WTC11 (cell line): ENCODE results near the gene AK3. TPM values are rescaled to one million over a fixed set of nuclear protein-coding genes. Genes with fewer than 3 reads are reported as not detected.
A peak's percentile ranks its signal among the peaks of the same experiment; 100 is the strongest.

Experiments used
- ATAC-seq: fragments of 200-7000 bp; cut with Tn5 transposase; 2 replicates; pipeline ENCODE4 v1.10.0; 2021; ENCODE audit warnings: mild to moderate bottlenecking, moderate library complexity
- CTCF ChIA-PET: fragments of 300-600 bp; sonication (Branson Sonifier 250); formaldehyde crosslinking; loops from one replicate; lab custom pipeline; 2021; ENCODE audit warnings: antibody characterized with exemption; lab: Charles Lee
- POLR2A ChIA-PET: fragments of 350-600 bp; sonication (Branson Sonifier 250); formaldehyde crosslinking; loops from one replicate; lab custom pipeline; 2021; ENCODE audit warnings: antibody characterized with exemption; lab: Charles Lee
- DNase-seq: peaks from one replicate; pipeline ENCODE4 v3.0.0; 2021; ENCODE audit warnings: low spot score
- H3K27ac Mint-ChIP-seq: 2 replicates; pipeline ENCODE4 v1.8.0; 2021; ENCODE audit warnings: mixed read lengths
- H3K27me3 Mint-ChIP-seq: 2 replicates; pipeline ENCODE4 v1.8.0; 2021; ENCODE audit warnings: low read depth, mild to moderate bottlenecking, moderate library complexity, mixed read lengths
- H3K36me3 Mint-ChIP-seq: 2 replicates; pipeline ENCODE4 v1.8.0; 2021; ENCODE audit warnings: mixed read lengths
- H3K4me1 Mint-ChIP-seq: 2 replicates; pipeline ENCODE4 v1.8.0; 2022; ENCODE audit warnings: mixed read lengths
- H3K4me3 Mint-ChIP-seq: 2 replicates; pipeline ENCODE4 v1.8.0; 2021; ENCODE audit warnings: mild to moderate bottlenecking, moderate library complexity, mixed read lengths
- H3K9me3 Mint-ChIP-seq: 2 replicates; pipeline ENCODE4 v1.8.0; 2021; ENCODE audit warnings: mixed read lengths
- ELF4 ChIP-seq: sonication (generic); formaldehyde crosslinking; IDR thresholded peaks from 2 replicates; pipeline ENCODE4 v1.8.1; 2022; ENCODE audit warnings: low read depth, mild to moderate bottlenecking, moderate library complexity, missing genetic modification reagents
- GRHL2 ChIP-seq: fragments of 250-450 bp; sonication (Bioruptor Pico); IDR thresholded peaks from 2 replicates; pipeline ENCODE4 v1.8.0; 2022; ENCODE audit warnings: mild to moderate bottlenecking, moderate library complexity; ENCODE audit not compliant: insufficient replicate concordance, severe bottlenecking
- NFATC4 ChIP-seq: fragments of 250-450 bp; sonication (Bioruptor Pico); IDR thresholded peaks from 2 replicates; pipeline ENCODE4 v1.9.0; 2021; ENCODE audit warnings: mild to moderate bottlenecking
- NFE2L1 ChIP-seq: sonication (generic); formaldehyde crosslinking; IDR thresholded peaks from 2 replicates; pipeline ENCODE4 v1.8.1; 2023; ENCODE audit warnings: missing genetic modification reagents
- NR1H2 ChIP-seq: sonication (generic); formaldehyde crosslinking; IDR thresholded peaks from 2 replicates; pipeline ENCODE4 v1.9.0; 2021; ENCODE audit warnings: mild to moderate bottlenecking, moderate library complexity, missing genetic modification reagents
- SMAD4 ChIP-seq: sonication (generic); formaldehyde crosslinking; IDR thresholded peaks from 2 replicates; pipeline ENCODE4 v1.8.0; 2022; ENCODE audit warnings: mild to moderate bottlenecking, missing genetic modification reagents
- TEAD1 ChIP-seq: sonication (generic); formaldehyde crosslinking; IDR thresholded peaks from 2 replicates; pipeline ENCODE4 v1.8.0; 2022; ENCODE audit warnings: mild to moderate bottlenecking, missing genetic modification reagents
- TEAD4 ChIP-seq: sonication (generic); formaldehyde crosslinking; IDR thresholded peaks from 2 replicates; pipeline ENCODE4 v1.8.0; 2022; ENCODE audit warnings: mild to moderate bottlenecking, missing genetic modification reagents
- TP53 ChIP-seq: sonication (generic); formaldehyde crosslinking; IDR thresholded peaks from 2 replicates; pipeline ENCODE4 v1.8.1; 2023; ENCODE audit warnings: mild to moderate bottlenecking, missing genetic modification reagents
- ZNF121 ChIP-seq: sonication (generic); formaldehyde crosslinking; IDR thresholded peaks from 2 replicates; pipeline ENCODE4 v1.8.0; 2023; ENCODE audit warnings: missing genetic modification reagents
- ZNF219 ChIP-seq: sonication (generic); formaldehyde crosslinking; IDR thresholded peaks from 2 replicates; pipeline ENCODE4 v1.8.0; 2023; ENCODE audit warnings: missing genetic modification reagents, mild to moderate bottlenecking, borderline replicate concordance
- ZNF423 ChIP-seq: fragments of 250-450 bp; sonication (Bioruptor Pico); IDR thresholded peaks from 2 replicates; pipeline ENCODE4 v2.1.2; 2022; ENCODE audit warnings: mild to moderate bottlenecking, moderate library complexity
- total RNA-seq: library from RNA; stranded (reverse); gene quantifications from 3 replicates; pipeline ENCODE4 v1.2.3, GENCODE V29; 2021
- TF ChIP-seq, protein P1 (sequence below): sonication (generic); formaldehyde crosslinking; IDR thresholded peaks from 2 replicates; pipeline ENCODE4 v1.8.0; 2022; ENCODE audit warnings: mild to moderate bottlenecking, missing genetic modification reagents
- TF ChIP-seq, protein P2 (sequence below): sonication (generic); formaldehyde crosslinking; IDR thresholded peaks from 2 replicates; pipeline ENCODE4 v1.8.0; 2022; ENCODE audit warnings: mild to moderate bottlenecking, missing genetic modification reagents
- TF ChIP-seq, protein P3 (sequence below): fragments of 250-450 bp; sonication (Bioruptor Pico); IDR thresholded peaks from 2 replicates; pipeline ENCODE4 v1.9.0; 2021; ENCODE audit warnings: mild to moderate bottlenecking, borderline replicate concordance
- TF ChIP-seq, protein P4 (sequence below): sonication (generic); formaldehyde crosslinking; IDR thresholded peaks from 2 replicates; pipeline ENCODE4 v1.8.1; 2022; ENCODE audit warnings: low read depth, mild to moderate bottlenecking, moderate library complexity, missing genetic modification reagents, borderline replicate concordance
- TF ChIP-seq, protein P5 (sequence below): fragments of 250-450 bp; sonication (Bioruptor Pico); IDR thresholded peaks from 2 replicates; pipeline ENCODE4 v1.8.0; 2021; ENCODE audit warnings: mild to moderate bottlenecking
- TF ChIP-seq, protein P6 (sequence below): sonication (generic); formaldehyde crosslinking; IDR thresholded peaks from 2 replicates; pipeline ENCODE4 v1.8.1; 2022; ENCODE audit warnings: low read depth, missing genetic modification reagents, borderline replicate concordance

The AK3 gene
- total RNA-seq, 1 experiment from 2014 or later: 28.5 TPM

DNA sequence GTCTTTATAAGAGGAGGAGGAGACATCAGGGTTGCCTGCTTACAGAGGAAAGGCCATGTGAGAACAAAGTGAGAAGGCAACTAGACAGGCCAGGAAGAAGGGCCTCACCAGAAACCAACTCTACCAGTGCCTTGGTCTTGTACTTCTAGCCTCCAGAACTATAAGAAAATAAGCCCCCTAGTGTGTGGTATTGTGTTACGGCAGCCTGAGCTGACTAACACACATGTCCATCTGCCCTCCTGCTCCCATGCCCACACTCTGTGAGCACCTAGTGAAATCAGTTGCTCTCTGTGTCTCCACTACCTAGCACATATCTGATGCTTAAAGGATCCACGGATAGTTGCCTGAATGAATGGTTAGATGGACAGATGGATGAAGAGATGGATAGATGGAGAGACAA lies 6.9 kb downstream of the AK3 start:
- ATAC-seq: no peak
- POLR2A ChIA-PET: no interaction called here

DNA sequence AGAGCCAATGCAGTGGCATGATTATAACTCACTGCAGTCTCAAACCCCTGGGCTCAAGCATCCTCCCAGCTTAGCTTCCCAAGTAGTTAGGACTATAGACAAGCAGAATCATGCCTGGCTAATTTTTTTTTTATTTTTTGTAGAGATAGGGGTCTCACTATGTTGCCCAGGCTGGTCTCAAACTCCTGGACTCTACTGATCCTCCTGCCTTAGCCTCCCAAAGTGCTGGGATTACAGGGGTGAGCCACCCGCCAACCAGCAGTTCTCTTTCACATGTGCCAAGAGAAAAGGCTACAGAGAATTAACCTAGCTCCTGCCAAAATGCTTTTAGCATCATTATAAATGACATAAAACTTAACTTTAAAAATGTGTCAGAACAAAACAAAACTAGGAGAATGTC lies 8.1 kb downstream of the AK3 start:
- ChIA-PET POLR2A (interaction anchor here (2.0 kb wide), 1 partner anchor 8 kb away, joined by 5 read pairs; the partner anchor contains the start of gene AK3), CTCF (no interaction called here)
- no peak overlapping the region for H3K4me3 Mint-ChIP-seq
- no peaks in the 10 kb centered on the region for H3K36me3 Mint-ChIP-seq
- H3K4me1 Mint-ChIP-seq: no peaks in the 10 kb centered on the region
- H3K9me3 Mint-ChIP-seq: no peaks in the 10 kb centered on the region
- DNase-seq (no peak), ATAC-seq (no peak)
- H3K27me3 Mint-ChIP-seq: no peaks in the 10 kb centered on the region
- H3K27ac Mint-ChIP-seq: no peak overlapping the region
- TF ChIP-seq ZNF121 (CRISPR knock-in tag) (0 out of 2 replicates have a peak, but pooled peaks have one; percentile 38), SMAD4 (CRISPR knock-in tag) (no peak), TEAD4 (no peak), ZNF423 (CRISPR knock-in tag) (no peak)
- TF ChIP-seq, protein P1, sequence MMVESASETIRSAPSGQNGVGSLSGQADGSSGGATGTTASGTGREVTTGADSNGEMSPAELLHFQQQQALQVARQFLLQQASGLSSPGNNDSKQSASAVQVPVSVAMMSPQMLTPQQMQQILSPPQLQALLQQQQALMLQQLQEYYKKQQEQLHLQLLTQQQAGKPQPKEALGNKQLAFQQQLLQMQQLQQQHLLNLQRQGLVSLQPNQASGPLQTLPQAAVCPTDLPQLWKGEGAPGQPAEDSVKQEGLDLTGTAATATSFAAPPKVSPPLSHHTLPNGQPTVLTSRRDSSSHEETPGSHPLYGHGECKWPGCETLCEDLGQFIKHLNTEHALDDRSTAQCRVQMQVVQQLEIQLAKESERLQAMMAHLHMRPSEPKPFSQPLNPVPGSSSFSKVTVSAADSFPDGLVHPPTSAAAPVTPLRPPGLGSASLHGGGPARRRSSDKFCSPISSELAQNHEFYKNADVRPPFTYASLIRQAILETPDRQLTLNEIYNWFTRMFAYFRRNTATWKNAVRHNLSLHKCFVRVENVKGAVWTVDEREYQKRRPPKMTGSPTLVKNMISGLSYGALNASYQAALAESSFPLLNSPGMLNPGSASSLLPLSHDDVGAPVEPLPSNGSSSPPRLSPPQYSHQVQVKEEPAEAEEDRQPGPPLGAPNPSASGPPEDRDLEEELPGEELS (CRISPR knock-in tag): no peak
- TF ChIP-seq, protein P2, sequence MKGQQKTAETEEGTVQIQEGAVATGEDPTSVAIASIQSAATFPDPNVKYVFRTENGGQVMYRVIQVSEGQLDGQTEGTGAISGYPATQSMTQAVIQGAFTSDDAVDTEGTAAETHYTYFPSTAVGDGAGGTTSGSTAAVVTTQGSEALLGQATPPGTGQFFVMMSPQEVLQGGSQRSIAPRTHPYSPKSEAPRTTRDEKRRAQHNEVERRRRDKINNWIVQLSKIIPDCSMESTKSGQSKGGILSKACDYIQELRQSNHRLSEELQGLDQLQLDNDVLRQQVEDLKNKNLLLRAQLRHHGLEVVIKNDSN: no peak

More for the DNA sequence above, 6.9 kb downstream of the AK3 start:
- no peaks in the 10 kb centered on the region for H3K27me3 Mint-ChIP-seq
- CTCF ChIA-PET: no interaction called here
- DNase-seq: no peak
- no peaks in the 10 kb centered on the region for H3K9me3 Mint-ChIP-seq
- H3K36me3 Mint-ChIP-seq: no peaks in the 10 kb centered on the region
- H3K4me3 Mint-ChIP-seq: no peak overlapping the region
- TF ChIP-seq, protein P3, sequence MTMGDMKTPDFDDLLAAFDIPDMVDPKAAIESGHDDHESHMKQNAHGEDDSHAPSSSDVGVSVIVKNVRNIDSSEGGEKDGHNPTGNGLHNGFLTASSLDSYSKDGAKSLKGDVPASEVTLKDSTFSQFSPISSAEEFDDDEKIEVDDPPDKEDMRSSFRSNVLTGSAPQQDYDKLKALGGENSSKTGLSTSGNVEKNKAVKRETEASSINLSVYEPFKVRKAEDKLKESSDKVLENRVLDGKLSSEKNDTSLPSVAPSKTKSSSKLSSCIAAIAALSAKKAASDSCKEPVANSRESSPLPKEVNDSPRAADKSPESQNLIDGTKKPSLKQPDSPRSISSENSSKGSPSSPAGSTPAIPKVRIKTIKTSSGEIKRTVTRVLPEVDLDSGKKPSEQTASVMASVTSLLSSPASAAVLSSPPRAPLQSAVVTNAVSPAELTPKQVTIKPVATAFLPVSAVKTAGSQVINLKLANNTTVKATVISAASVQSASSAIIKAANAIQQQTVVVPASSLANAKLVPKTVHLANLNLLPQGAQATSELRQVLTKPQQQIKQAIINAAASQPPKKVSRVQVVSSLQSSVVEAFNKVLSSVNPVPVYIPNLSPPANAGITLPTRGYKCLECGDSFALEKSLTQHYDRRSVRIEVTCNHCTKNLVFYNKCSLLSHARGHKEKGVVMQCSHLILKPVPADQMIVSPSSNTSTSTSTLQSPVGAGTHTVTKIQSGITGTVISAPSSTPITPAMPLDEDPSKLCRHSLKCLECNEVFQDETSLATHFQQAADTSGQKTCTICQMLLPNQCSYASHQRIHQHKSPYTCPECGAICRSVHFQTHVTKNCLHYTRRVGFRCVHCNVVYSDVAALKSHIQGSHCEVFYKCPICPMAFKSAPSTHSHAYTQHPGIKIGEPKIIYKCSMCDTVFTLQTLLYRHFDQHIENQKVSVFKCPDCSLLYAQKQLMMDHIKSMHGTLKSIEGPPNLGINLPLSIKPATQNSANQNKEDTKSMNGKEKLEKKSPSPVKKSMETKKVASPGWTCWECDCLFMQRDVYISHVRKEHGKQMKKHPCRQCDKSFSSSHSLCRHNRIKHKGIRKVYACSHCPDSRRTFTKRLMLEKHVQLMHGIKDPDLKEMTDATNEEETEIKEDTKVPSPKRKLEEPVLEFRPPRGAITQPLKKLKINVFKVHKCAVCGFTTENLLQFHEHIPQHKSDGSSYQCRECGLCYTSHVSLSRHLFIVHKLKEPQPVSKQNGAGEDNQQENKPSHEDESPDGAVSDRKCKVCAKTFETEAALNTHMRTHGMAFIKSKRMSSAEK (CRISPR knock-in tag): no peak
- TF ChIP-seq NR1H2 (CRISPR knock-in tag) (no peak), NFE2L1 (CRISPR knock-in tag) (no peak), GRHL2 (CRISPR knock-in tag) (no peak), TP53 (CRISPR knock-in tag) (no peak)
- TF ChIP-seq, protein P4, sequence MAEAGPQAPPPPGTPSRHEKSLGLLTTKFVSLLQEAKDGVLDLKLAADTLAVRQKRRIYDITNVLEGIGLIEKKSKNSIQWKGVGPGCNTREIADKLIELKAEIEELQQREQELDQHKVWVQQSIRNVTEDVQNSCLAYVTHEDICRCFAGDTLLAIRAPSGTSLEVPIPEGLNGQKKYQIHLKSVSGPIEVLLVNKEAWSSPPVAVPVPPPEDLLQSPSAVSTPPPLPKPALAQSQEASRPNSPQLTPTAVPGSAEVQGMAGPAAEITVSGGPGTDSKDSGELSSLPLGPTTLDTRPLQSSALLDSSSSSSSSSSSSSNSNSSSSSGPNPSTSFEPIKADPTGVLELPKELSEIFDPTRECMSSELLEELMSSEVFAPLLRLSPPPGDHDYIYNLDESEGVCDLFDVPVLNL: no peak
- H3K27ac Mint-ChIP-seq: no peak overlapping the region; the same call in 1 of the 2 replicates
- H3K4me1 Mint-ChIP-seq: peaks cover 4% of the 10 kb centered on the region

DNA sequence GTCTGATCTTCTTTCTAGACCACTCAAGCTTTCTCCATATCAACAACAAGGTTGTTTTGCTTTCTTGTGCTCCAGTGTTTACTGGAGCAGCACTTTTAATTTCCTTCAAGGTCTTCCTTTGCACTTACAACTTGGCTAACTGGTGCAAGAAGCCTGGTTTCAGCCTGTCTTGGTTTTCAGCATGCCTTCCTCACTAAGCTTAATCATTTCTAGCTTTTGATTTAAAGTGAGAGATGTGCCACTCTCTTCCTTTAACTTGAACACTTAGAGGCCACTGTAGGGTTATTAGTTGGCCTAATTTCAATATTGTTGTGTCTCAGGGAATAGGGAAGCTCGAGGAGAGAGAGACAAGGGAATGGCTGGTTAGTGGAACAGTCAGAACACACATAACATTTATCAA lies 13.4 kb downstream of the AK3 start:
- POLR2A ChIA-PET: no interaction called here
- H3K27ac Mint-ChIP-seq: no peak overlapping the region
- no peak for DNase-seq
- no peaks in the 10 kb centered on the region for H3K4me1 Mint-ChIP-seq
- no peaks in the 10 kb centered on the region for H3K9me3 Mint-ChIP-seq
- CTCF ChIA-PET: no interaction called here
- no peak for ATAC-seq
- peaks cover 5% of the 10 kb centered on the region for H3K36me3 Mint-ChIP-seq
- H3K4me3 Mint-ChIP-seq: no peak overlapping the region
- no peaks in the 10 kb centered on the region for H3K27me3 Mint-ChIP-seq
- TF ChIP-seq, protein P5, sequence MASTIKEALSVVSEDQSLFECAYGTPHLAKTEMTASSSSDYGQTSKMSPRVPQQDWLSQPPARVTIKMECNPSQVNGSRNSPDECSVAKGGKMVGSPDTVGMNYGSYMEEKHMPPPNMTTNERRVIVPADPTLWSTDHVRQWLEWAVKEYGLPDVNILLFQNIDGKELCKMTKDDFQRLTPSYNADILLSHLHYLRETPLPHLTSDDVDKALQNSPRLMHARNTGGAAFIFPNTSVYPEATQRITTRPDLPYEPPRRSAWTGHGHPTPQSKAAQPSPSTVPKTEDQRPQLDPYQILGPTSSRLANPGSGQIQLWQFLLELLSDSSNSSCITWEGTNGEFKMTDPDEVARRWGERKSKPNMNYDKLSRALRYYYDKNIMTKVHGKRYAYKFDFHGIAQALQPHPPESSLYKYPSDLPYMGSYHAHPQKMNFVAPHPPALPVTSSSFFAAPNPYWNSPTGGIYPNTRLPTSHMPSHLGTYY (CRISPR knock-in tag): no peak
- TF ChIP-seq, protein P2: no peak
- TF ChIP-seq, protein P6, sequence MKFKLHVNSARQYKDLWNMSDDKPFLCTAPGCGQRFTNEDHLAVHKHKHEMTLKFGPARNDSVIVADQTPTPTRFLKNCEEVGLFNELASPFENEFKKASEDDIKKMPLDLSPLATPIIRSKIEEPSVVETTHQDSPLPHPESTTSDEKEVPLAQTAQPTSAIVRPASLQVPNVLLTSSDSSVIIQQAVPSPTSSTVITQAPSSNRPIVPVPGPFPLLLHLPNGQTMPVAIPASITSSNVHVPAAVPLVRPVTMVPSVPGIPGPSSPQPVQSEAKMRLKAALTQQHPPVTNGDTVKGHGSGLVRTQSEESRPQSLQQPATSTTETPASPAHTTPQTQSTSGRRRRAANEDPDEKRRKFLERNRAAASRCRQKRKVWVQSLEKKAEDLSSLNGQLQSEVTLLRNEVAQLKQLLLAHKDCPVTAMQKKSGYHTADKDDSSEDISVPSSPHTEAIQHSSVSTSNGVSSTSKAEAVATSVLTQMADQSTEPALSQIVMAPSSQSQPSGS (CRISPR knock-in tag): no peak
- TF ChIP-seq ELF4 (CRISPR knock-in tag) (no peak), NFATC4 (CRISPR knock-in tag) (no peak), NFE2L1 (CRISPR knock-in tag) (no peak), TEAD1 (CRISPR knock-in tag) (no peak), ZNF219 (CRISPR knock-in tag) (no peak)
- TF ChIP-seq, protein P1 (CRISPR knock-in tag): no peak
